HG03469 (cell line): ENCODE measurements around the gene KCNMA1.

ENCODE experiments used
- ATAC-seq: cut with Tn5 transposase; IDR thresholded peaks from one replicate; pipeline ENCODE4 v1.9.1; 2021; ENCODE audit warnings: mild to moderate bottlenecking, moderate library complexity, moderate number of reproducible peaks; ENCODE audit not compliant: unreplicated experiment

KCNMA1 gene

GRCh38 chr10:77176232-77176631 is 461.4 kb downstream of the KCNMA1 start:
- no peak for ATAC-seq

DNA sequence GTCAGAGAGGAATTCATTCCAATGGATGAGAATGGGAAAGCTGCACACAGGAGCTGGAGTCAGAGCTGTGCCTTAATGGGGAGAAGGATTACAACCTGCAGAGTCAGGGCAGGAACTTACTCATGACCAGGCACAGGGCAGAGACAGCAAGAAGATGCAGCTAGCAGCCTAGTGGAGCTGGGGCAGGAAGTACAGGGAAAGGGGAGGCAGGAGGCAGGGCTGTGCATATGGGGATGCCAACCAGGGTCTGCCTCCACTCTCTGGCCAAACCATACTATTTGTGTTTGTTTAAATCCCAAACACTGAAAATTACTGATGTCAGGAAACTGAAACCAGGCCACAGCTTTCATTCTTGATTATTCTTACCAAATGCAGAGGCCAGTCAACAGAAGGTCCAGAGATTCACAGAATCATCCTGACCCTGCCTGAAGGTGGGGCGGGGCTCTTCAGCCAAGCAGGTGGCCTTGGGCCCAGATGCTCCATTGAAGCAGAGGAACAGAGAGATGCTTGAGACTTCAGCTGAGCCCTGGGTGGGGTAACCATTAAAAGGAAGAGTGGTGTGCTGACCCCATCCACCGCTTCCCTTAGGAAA is 461.9 kb downstream of the KCNMA1 start:
- ATAC-seq, result no peak

GRCh38 chr10:77173615-77174461 is 463.8 kb downstream of the KCNMA1 start:
- no peak for ATAC-seq

- no peak for ATAC-seq
Observed at GRCh38 chr10:77172086-77172485, 465.5 kb downstream of the KCNMA1 start.

DNA sequence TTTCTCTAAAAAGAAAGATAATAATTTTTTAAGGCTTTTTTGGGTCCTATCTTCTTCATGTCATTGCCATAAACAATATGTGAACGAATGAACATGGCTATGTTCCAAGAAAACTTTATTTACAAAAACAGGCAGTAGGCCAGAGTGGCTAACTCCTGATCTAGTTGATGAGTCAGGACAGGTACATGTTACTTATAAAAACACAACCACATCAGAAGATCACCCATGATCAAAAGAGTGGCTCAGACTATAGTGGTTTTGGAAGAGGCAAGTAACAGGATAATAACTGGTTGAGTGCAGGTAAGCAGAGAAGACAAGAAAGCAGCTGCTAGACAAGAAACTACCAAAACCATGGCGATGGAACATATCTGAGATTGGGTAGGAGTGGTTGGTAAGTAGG is 468.7 kb downstream of the KCNMA1 start:
- ATAC-seq, result no peak

- ATAC-seq, result no peak
Observed at GRCh38 chr10:77168161-77168560, 469.4 kb downstream of the KCNMA1 start.

- no peak for ATAC-seq
Observed at GRCh38 chr10:77165445-77166208, 472.0 kb downstream of the KCNMA1 start.

GRCh38 chr10:77164616-77165311 is 472.8 kb downstream of the KCNMA1 start:
- no peak for ATAC-seq

- no peak for ATAC-seq
Observed at GRCh38 chr10:77163670-77164348, 473.8 kb downstream of the KCNMA1 start.

DNA sequence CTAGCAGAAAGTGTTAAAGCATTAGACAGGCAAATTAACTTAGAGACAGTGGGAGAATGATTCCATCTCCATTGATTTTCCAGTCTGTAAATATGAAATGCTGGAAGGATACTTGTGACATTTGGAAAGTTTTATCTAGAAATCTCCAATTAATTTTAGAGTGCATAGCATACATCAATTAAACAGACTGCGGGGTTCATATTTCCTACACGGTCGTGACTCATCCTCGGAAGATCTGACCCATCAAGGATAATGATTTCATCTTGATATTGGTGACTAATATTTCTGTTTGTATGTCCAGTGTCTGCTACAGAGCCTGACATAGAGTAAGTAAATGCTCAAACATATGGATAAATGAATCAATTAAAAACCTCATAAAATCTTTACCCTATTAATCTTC is 474.9 kb downstream of the KCNMA1 start:
- ATAC-seq, result no peak

DNA sequence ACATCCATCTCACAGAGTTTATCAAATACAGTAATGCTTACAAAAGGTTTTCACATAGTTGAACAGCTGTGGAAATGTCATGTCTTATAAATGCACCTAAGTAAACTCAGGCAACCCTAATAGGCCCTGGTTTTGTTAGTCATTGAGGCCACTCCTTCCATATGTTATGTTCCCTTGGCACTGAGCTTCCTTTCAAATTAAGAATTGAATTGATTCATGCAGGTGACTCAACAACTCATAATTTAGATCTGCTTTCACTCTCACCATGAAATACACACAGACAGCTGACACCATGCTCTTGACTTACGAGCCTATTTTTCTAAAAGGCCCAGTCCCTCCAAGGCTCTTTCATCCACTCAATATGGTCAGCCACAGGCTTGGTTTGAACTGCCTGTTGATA is 476.9 kb downstream of the KCNMA1 start:
- no peak for ATAC-seq

DNA sequence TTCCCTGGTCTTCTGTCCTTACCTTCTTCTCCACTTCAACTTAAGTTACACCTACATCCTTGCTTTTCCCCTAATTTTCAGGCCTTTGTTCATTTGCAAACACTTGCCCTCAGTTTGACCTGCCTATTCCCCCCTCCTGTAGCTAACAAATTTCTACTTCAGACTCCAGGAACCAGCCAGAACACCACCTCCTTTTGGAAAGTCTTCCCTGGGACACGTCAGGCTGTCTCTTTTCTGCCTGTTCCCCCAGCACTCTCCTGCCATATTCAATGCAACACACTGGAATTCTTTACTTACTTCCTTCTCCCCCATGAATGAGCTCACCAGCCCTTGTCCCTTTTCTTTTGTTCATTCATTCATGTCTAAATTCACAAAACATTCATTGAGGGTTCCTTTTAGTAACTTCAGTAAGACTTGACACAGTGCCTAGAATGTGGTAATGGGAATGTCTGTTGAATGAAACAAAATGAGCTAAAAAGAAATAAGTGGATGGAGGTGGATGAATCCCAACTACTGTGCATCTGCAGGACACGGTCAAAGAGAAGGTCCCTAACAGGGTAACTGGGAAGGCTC is 478.0 kb downstream of the KCNMA1 start:
- ATAC-seq, result no peak

DNA sequence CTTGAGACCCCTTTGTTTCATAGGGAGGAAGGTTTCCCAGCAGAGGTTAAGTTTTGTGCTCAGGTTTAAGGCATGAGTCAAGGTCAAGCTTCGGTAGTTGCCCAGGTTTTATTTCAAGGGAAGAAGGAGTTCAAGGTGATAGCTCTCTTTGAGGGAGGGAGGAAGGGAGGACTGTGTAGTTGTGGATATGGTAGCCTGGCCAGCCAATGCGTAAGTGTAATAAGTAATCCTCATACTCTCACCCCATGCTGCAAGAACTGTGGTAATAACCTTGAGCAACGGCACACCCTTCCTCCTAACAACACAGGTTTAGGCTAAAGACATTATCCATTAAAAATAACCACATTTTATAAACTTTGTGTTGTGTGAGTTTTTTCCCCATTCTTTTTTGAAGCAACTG is 478.9 kb downstream of the KCNMA1 start:
- ATAC-seq, result no peak

DNA sequence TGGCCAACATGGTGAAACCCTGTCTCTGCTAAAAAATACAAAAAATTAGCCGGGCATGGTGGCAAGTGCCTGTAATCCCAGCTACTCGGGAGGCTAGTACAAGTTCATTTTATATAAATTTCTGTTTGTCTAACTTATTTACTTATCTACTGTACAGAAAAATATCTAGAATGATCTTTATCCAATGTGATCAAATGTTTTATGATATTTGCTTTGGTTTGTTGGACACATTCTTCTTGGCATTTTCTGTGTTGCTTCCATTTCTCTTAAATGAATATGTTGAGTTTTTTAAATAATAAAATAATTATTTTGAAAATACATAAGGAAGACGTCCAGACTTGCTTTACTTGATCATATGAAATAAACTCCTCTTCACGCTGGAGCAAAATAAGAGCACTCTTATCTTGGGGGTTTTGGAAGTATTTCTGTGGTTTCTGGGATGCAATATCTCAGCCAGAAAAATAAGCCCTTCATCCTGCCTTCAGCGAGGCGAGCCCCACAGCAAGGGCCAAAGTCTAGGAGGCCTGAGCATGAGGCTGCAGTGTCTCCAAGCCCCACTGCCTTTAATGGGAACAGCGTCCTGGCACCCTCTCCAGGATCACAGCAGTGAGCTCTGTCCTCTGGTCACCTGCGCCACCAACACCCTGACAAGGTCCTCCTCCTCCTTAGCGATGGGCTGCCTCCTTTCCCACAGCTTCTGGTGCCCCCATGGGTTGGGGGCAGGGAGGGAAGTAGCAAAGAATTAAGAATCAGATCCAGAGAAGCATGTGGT is 480.2 kb downstream of the KCNMA1 start:
- no peak for ATAC-seq

- ATAC-seq, result no peak
Observed at GRCh38 chr10:77156406-77156879, 481.2 kb downstream of the KCNMA1 start.

DNA sequence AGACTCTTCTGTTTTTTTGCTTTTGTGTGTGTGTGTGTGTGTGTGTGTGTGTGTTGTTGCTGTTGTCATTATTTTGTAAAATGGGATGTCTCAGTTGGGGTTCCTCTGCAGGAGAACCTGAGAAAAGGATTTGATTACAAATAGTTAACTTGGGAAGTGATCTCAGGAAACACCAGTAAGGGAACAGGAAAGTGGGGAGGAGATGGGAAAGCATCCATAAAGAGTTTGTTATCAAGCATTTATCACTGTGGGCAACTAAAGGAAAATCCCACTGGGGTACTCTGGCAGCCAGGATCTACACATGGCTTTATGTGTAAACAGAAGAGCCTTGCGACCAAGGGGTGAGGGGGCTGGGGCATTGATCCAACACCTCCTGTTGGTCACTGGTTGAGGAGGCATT is 485.4 kb downstream of the KCNMA1 start:
- no peak for ATAC-seq

DNA sequence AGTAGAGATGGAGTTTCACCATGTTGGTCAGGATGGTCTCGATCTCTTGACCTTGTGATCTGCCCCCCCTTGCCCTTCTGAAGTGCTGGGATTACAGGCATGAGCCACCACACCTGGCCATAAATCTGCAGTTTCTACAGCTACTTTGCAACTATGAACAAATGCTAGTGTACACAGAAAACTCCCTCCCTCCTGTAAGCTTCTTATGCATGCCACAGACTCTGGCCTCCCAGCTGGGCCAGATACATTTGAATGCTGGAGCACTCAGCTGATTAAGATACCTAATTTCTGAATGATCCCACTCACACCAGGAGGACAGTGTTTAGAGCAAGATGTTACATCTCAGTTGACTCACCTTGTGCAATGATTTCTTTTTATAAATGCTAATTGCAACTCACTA is 486.2 kb downstream of the KCNMA1 start:
- ATAC-seq, result no peak

GRCh38 chr10:77149706-77150105 is 487.9 kb downstream of the KCNMA1 start:
- ATAC-seq, result no peak

DNA sequence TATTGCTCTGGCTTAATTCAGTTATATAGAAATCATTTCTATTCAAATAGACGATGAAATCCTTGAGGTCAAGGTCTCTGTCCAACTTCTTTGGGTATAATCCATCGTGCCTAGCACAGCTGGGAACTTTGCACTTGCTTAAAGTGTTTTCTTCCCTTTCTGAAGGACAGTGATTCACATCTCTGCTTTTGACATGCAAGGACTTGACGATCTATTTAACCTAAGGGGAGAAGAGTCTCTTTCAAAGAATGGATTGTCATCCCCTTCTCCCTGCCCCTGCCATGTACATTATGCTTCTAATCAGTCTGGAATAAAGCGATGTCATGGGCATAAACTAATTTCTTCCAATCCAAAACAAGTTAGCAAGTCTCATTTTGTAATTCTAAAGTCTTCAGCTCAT is 488.6 kb downstream of the KCNMA1 start:
- ATAC-seq, result no peak
